ENCODE results near the gene TXNL4B. TPM values are rescaled to one million over a fixed set of nuclear protein-coding genes. Genes with fewer than 3 reads are reported as not detected.

Gene TXNL4B
- total RNA-seq: 16.5 and 17.1 TPM in 2 replicates

- peak within 1 kb of the TSS; percentile 98 for H3K4me3 Mint-ChIP-seq (ENCODE audit: low read depth)
Observed at GRCh38 chr16:72093448-72094265, at the start of gene TXNL4B, which contains the start of gene DHX38. TXNL4B (minus strand) TSS chr16:72093620; CDS start chr16:72090749, 2,871 bp downstream. DHX38 (plus strand) TSS chr16:72093847; CDS start chr16:72096158, 2,311 bp downstream.

GRCh38 chr16:72142476-72142875, 49.1 kb upstream of the TXNL4B start:
- H3K27me3 Mint-ChIP-seq (ENCODE audit: low read depth): peaks cover 2% of the 10 kb centered on the region
- no peak overlapping the region for H3K27ac Mint-ChIP-seq
- no peak for DNase-seq (ENCODE audit: low spot score)
- H3K4me1 Mint-ChIP-seq (ENCODE audit: low read depth): no peaks in the 10 kb centered on the region
- no peaks in the 10 kb centered on the region for H3K9me3 Mint-ChIP-seq
- intact Hi-C loops (cut with micrococcal nuclease): no loop called here
- no peaks in the 10 kb centered on the region for H3K36me3 Mint-ChIP-seq (ENCODE audit: low read depth)
- no peak overlapping the region for H3K4me3 Mint-ChIP-seq (ENCODE audit: low read depth)

More at GRCh38 chr16:72093448-72094265, at the start of gene TXNL4B, which contains the start of gene DHX38:
- peaks cover 36% of the 10 kb centered on the region for H3K4me1 Mint-ChIP-seq (ENCODE audit: low read depth)
- peak; percentile 92 for DNase-seq (ENCODE audit: low spot score)
- no peaks in the 10 kb centered on the region for H3K9me3 Mint-ChIP-seq
- intact Hi-C loops (cut with micrococcal nuclease): loop anchor here (1.0 to 10.0 kb wide), 7 partner anchors 27 to 806 kb away; partner anchors contain the start of genes CMTR2, DHODH, IST1 and PHLPP2
- peak within 1 kb of the TSS; percentile 99 for H3K27ac Mint-ChIP-seq
- H3K27me3 Mint-ChIP-seq (ENCODE audit: low read depth): no peaks in the 10 kb centered on the region
- peaks cover 60% of the 10 kb centered on the region for H3K36me3 Mint-ChIP-seq (ENCODE audit: low read depth)

- intact Hi-C loops (cut with micrococcal nuclease): no loop called here
- peaks cover 2% of the 10 kb centered on the region for H3K27me3 Mint-ChIP-seq (ENCODE audit: low read depth)
- no peak for DNase-seq (ENCODE audit: low spot score)
- H3K9me3 Mint-ChIP-seq: no peaks in the 10 kb centered on the region
- H3K4me1 Mint-ChIP-seq (ENCODE audit: low read depth): no peaks in the 10 kb centered on the region
- no peaks in the 10 kb centered on the region for H3K36me3 Mint-ChIP-seq (ENCODE audit: low read depth)
- no peak overlapping the region for H3K27ac Mint-ChIP-seq
- H3K4me3 Mint-ChIP-seq (ENCODE audit: low read depth): no peak overlapping the region
Observed at GRCh38 chr16:72139908-72140307, 46.5 kb upstream of the TXNL4B start.

- no peak for DNase-seq (ENCODE audit: low spot score)
- Mint-ChIP-seq H3K27me3 (ENCODE audit: low read depth) (no peaks in the 10 kb centered on the region), H3K27ac (no peak overlapping the region), H3K9me3 (no peaks in the 10 kb centered on the region), H3K36me3 (ENCODE audit: low read depth) (no peaks in the 10 kb centered on the region), H3K4me3 (ENCODE audit: low read depth) (no peak overlapping the region), H3K4me1 (ENCODE audit: low read depth) (no peaks in the 10 kb centered on the region)
- intact Hi-C loops (cut with micrococcal nuclease): no loop called here
Observed at GRCh38 chr16:72138064-72138572, 44.7 kb upstream of the TXNL4B start.

- Mint-ChIP-seq H3K4me3 (ENCODE audit: low read depth) (no peak overlapping the region), H3K36me3 (ENCODE audit: low read depth) (no peaks in the 10 kb centered on the region), H3K27me3 (ENCODE audit: low read depth) (no peaks in the 10 kb centered on the region), H3K27ac (no peak overlapping the region), H3K9me3 (no peaks in the 10 kb centered on the region), H3K4me1 (ENCODE audit: low read depth) (no peaks in the 10 kb centered on the region)
- DNase-seq (ENCODE audit: low spot score): no peak
- intact Hi-C loops (cut with micrococcal nuclease): no loop called here
Observed at GRCh38 chr16:72137380-72138063, 44.1 kb upstream of the TXNL4B start.

GRCh38 chr16:72134507-72134906, 41.1 kb upstream of the TXNL4B start:
- intact Hi-C loops (cut with micrococcal nuclease): no loop called here
- no peaks in the 10 kb centered on the region for H3K36me3 Mint-ChIP-seq (ENCODE audit: low read depth)
- H3K4me1 Mint-ChIP-seq (ENCODE audit: low read depth): no peaks in the 10 kb centered on the region
- no peak overlapping the region for H3K27ac Mint-ChIP-seq
- DNase-seq (ENCODE audit: low spot score): no peak
- H3K27me3 Mint-ChIP-seq (ENCODE audit: low read depth): no peaks in the 10 kb centered on the region
- no peak overlapping the region for H3K4me3 Mint-ChIP-seq (ENCODE audit: low read depth)
- no peaks in the 10 kb centered on the region for H3K9me3 Mint-ChIP-seq

GRCh38 chr16:72132726-72133125, 39.3 kb upstream of the TXNL4B start:
- Mint-ChIP-seq H3K27me3 (ENCODE audit: low read depth) (peaks cover 4% of the 10 kb centered on the region), H3K36me3 (ENCODE audit: low read depth) (no peaks in the 10 kb centered on the region), H3K9me3 (no peaks in the 10 kb centered on the region), H3K4me3 (ENCODE audit: low read depth) (no peak overlapping the region), H3K4me1 (ENCODE audit: low read depth) (no peaks in the 10 kb centered on the region), H3K27ac (no peak overlapping the region)
- DNase-seq (ENCODE audit: low spot score): no peak
- intact Hi-C loops (cut with micrococcal nuclease): no loop called here

- intact Hi-C loops (cut with micrococcal nuclease): no loop called here
- H3K36me3 Mint-ChIP-seq (ENCODE audit: low read depth): no peaks in the 10 kb centered on the region
- H3K4me3 Mint-ChIP-seq (ENCODE audit: low read depth): no peak overlapping the region
- no peaks in the 10 kb centered on the region for H3K4me1 Mint-ChIP-seq (ENCODE audit: low read depth)
- DNase-seq (ENCODE audit: low spot score): no peak
- no peak overlapping the region for H3K27ac Mint-ChIP-seq
- H3K27me3 Mint-ChIP-seq (ENCODE audit: low read depth): peaks cover 4% of the 10 kb centered on the region
- no peaks in the 10 kb centered on the region for H3K9me3 Mint-ChIP-seq
Observed at GRCh38 chr16:72131036-72131435, 37.6 kb upstream of the TXNL4B start.

- no peak for DNase-seq (ENCODE audit: low spot score)
- H3K4me3 Mint-ChIP-seq (ENCODE audit: low read depth): no peak overlapping the region
- peaks cover 4% of the 10 kb centered on the region for H3K27me3 Mint-ChIP-seq (ENCODE audit: low read depth)
- intact Hi-C loops (cut with micrococcal nuclease): no loop called here
- peaks cover 2% of the 10 kb centered on the region for H3K4me1 Mint-ChIP-seq (ENCODE audit: low read depth)
- no peaks in the 10 kb centered on the region for H3K36me3 Mint-ChIP-seq (ENCODE audit: low read depth)
- no peak overlapping the region for H3K27ac Mint-ChIP-seq
- H3K9me3 Mint-ChIP-seq: no peaks in the 10 kb centered on the region
Observed at GRCh38 chr16:72129976-72130656, 36.7 kb upstream of the TXNL4B start.

- no peak for DNase-seq (ENCODE audit: low spot score)
- Mint-ChIP-seq H3K4me3 (ENCODE audit: low read depth) (no peak overlapping the region), H3K9me3 (no peaks in the 10 kb centered on the region), H3K27ac (no peak overlapping the region), H3K36me3 (ENCODE audit: low read depth) (no peaks in the 10 kb centered on the region), H3K27me3 (ENCODE audit: low read depth) (peaks cover 4% of the 10 kb centered on the region), H3K4me1 (ENCODE audit: low read depth) (peaks cover 2% of the 10 kb centered on the region)
- intact Hi-C loops (cut with micrococcal nuclease): no loop called here
Observed at GRCh38 chr16:72128701-72129100, 35.3 kb upstream of the TXNL4B start.

- intact Hi-C loops (cut with micrococcal nuclease): no loop called here
- DNase-seq (ENCODE audit: low spot score): no peak
- H3K4me1 Mint-ChIP-seq (ENCODE audit: low read depth): peaks cover 2% of the 10 kb centered on the region
- no peaks in the 10 kb centered on the region for H3K36me3 Mint-ChIP-seq (ENCODE audit: low read depth)
- no peak overlapping the region for H3K4me3 Mint-ChIP-seq (ENCODE audit: low read depth)
- H3K27ac Mint-ChIP-seq: no peak overlapping the region
- H3K27me3 Mint-ChIP-seq (ENCODE audit: low read depth): peaks cover 4% of the 10 kb centered on the region
- no peaks in the 10 kb centered on the region for H3K9me3 Mint-ChIP-seq
Observed at GRCh38 chr16:72126429-72126765, 33.0 kb upstream of the TXNL4B start.

GRCh38 chr16:72125635-72126428, 32.4 kb upstream of the TXNL4B start:
- Mint-ChIP-seq H3K9me3 (no peaks in the 10 kb centered on the region), H3K36me3 (ENCODE audit: low read depth) (no peaks in the 10 kb centered on the region), H3K4me3 (ENCODE audit: low read depth) (no peak overlapping the region), H3K27me3 (ENCODE audit: low read depth) (peaks cover 4% of the 10 kb centered on the region), H3K4me1 (ENCODE audit: low read depth) (peaks cover 2% of the 10 kb centered on the region), H3K27ac (no peak overlapping the region)
- intact Hi-C loops (cut with micrococcal nuclease): loop anchor here (2.0 kb wide), 1 partner anchor 77 kb away; no protein-coding TSS in a partner anchor
- no peak for DNase-seq (ENCODE audit: low spot score)
